SK-N-SH (cell line): ENCODE results near the gene TMEM145. TPM values are rescaled to one million over a fixed set of nuclear protein-coding genes. Genes with fewer than 3 reads are reported as not detected.
A peak's percentile ranks its signal among the peaks of the same experiment; 100 is the strongest.

Source experiments
- CTCF ChIA-PET: fragments of 300-600, 350-600 bp; formaldehyde crosslinking; extraction: SDS; loops from one replicate; lab custom pipeline; 2021; lab: Yijun Ruan, JAX
- POLR2A ChIA-PET: fragments of 350-600 bp; sonication (Branson Sonifier 250); formaldehyde crosslinking; extraction: SDS; loops from one replicate; lab custom pipeline; 2020; ENCODE audit warnings: antibody characterized with exemption, inconsistent platforms; lab: Yijun Ruan, JAX
- DNase-seq: peaks from one replicate; pipeline ENCODE4 v3.0.0; 2012
- H2AFZ ChIP-seq: fragments of 200-600 bp; sonication (generic); 2 replicates; pipeline ENCODE4 v1.8.1; 2016; ENCODE audit warnings: antibody characterized with exemption, mild to moderate bottlenecking, low read depth
- H3F3A ChIP-seq: fragments of 200-600 bp; sonication (generic); replicated peaks from 2 replicates; pipeline ENCODE3; 2016; ENCODE audit warnings: antibody characterized with exemption, mild to moderate bottlenecking; ENCODE audit not compliant: insufficient read depth
- H3K27ac ChIP-seq, 2 experiments: fragments of 200-500 bp in 1 of 2; fragments of 200-600 bp in 1 of 2; sonication (Bioruptor generic) in 1 of 2; sonication (generic), shearing (Covaris generic) in 1 of 2; 2 replicates each; pipeline versions ENCODE4 v1.5.1 to v1.6.1; 2014 to 2016; ENCODE audit warnings: low read depth in 2 of 2, inconsistent platforms in 1 of 2, low read length in 1 of 2, mild to moderate bottlenecking in 1 of 2, mixed read lengths in 1 of 2
- H3K27me3 ChIP-seq: fragments of 200-600 bp; sonication (generic), shearing (Covaris generic); 2 replicates; pipeline ENCODE4 v1.6.1; 2016; ENCODE audit warnings: mixed run types; ENCODE audit not compliant: insufficient read depth
- H3K36me3 ChIP-seq, 2 experiments: fragments of 200-500 bp in 1 of 2; fragments of 200-600 bp in 1 of 2; sonication (Bioruptor generic) in 1 of 2; sonication (generic) in 1 of 2; replicated peaks in 1 of 2; 2 replicates each; pipeline versions ENCODE3 to v1.5.1; 2014 to 2016; ENCODE audit warnings: low read length in 1 of 2, mild to moderate bottlenecking in 1 of 2; ENCODE audit not compliant: insufficient read depth in 2 of 2, control insufficient read depth in 1 of 2
- H3K4me1 ChIP-seq, 2 experiments: fragments of 200-500 bp in 1 of 2; fragments of 200-600 bp in 1 of 2; sonication (Bioruptor generic) in 1 of 2; sonication (generic), shearing (Covaris generic) in 1 of 2; 2 replicates each; pipeline versions ENCODE4 v1.5.1 to v1.6.1; 2014 to 2016; ENCODE audit warnings: low read depth in 1 of 2, low read length in 1 of 2, mixed run types in 1 of 2; ENCODE audit not compliant: insufficient read depth in 2 of 2, control insufficient read depth in 1 of 2
- H3K4me2 ChIP-seq: fragments of 200-600 bp; sonication (generic), shearing (Covaris generic); 2 replicates; pipeline ENCODE4 v1.6.1; 2017; ENCODE audit warnings: mixed run types
- H3K4me3 ChIP-seq, 2 experiments: fragments of 200-500 bp in 1 of 2; fragments of 200-600 bp in 1 of 2; sonication (Bioruptor generic) in 1 of 2; sonication (generic), shearing (Covaris generic) in 1 of 2; 2 replicates each; pipeline versions ENCODE4 v1.5.1 to v1.8.1; 2014 to 2016; ENCODE audit warnings: low read depth in 2 of 2, inconsistent platforms in 1 of 2, low read length in 1 of 2, mild to moderate bottlenecking in 1 of 2, mixed read lengths in 1 of 2, moderate library complexity in 1 of 2
- H3K79me2 ChIP-seq: fragments of 200-600 bp; sonication (generic); 2 replicates; pipeline ENCODE4 v1.8.1; 2017; ENCODE audit warnings: mild to moderate bottlenecking; ENCODE audit not compliant: insufficient read depth
- H3K9ac ChIP-seq: fragments of 200-600 bp; sonication (generic); 2 replicates; pipeline ENCODE4 v1.6.1; 2017; ENCODE audit warnings: mixed run types
- H3K9me2 ChIP-seq: fragments of 200-600 bp; sonication (generic); 2 replicates; pipeline ENCODE4 v1.6.1; 2017; ENCODE audit warnings: mixed run types
- H3K9me3 ChIP-seq: fragments of 200-600 bp; sonication (generic); 2 replicates; pipeline ENCODE4 v1.6.1; 2017; ENCODE audit warnings: mixed run types, mild to moderate bottlenecking, moderate library complexity
- H4K20me1 ChIP-seq: fragments of 200-600 bp; sonication (generic); 2 replicates; pipeline ENCODE4 v1.6.1; 2017; ENCODE audit warnings: mild to moderate bottlenecking, mixed run types; ENCODE audit not compliant: insufficient read depth
- CHD2 ChIP-seq: fragments of 150-350 bp; IDR thresholded peaks from 2 replicates; pipeline ENCODE4 v1.6.1; 2018; ENCODE audit warnings: low read length; ENCODE audit not compliant: partially characterized antibody
- CTCF ChIP-seq: fragments of 200-600 bp; sonication (generic); IDR thresholded peaks from 2 replicates; pipeline ENCODE4 v1.6.1; 2017; ENCODE audit warnings: antibody characterized with exemption, mild to moderate bottlenecking, moderate library complexity
- ELF1 ChIP-seq: IDR thresholded peaks from 2 replicates; pipeline ENCODE4 v1.4.0; 2012
- EZH2phosphoT487 ChIP-seq: fragments of 200-600 bp; sonication (generic); IDR thresholded peaks from 2 replicates; pipeline ENCODE4 v1.6.1; 2017; ENCODE audit warnings: low read depth, mixed run types, mild to moderate bottlenecking, antibody characterized with exemption, moderate library complexity, borderline replicate concordance
- FOSL2 ChIP-seq: IDR thresholded peaks from 2 replicates; pipeline ENCODE4 v1.4.0; 2012; ENCODE audit warnings: low read depth, mild to moderate bottlenecking, moderate library complexity, borderline replicate concordance
- FOXJ3 ChIP-seq: sonication (generic); formaldehyde crosslinking; IDR thresholded peaks from 2 replicates; pipeline ENCODE4 v1.5.1; 2020; ENCODE audit warnings: mild to moderate bottlenecking, missing genetic modification reagents
- FOXM1 ChIP-seq: IDR thresholded peaks from 2 replicates; pipeline ENCODE4 v1.4.0; 2012; ENCODE audit warnings: low read depth, mild to moderate bottlenecking
- GATA2 ChIP-seq: sonication (generic); formaldehyde crosslinking; IDR thresholded peaks from 2 replicates; pipeline ENCODE4 v1.5.0; 2020; ENCODE audit warnings: mild to moderate bottlenecking, missing genetic modification reagents
- IRF3 ChIP-seq: fragments of 150-350 bp; IDR thresholded peaks from 2 replicates; pipeline ENCODE4 v1.6.1; 2016; ENCODE audit warnings: mild to moderate bottlenecking, low read depth, low read length
- JUND ChIP-seq: IDR thresholded peaks from 2 replicates; pipeline ENCODE4 v1.4.0; 2012
- MXI1 ChIP-seq: IDR thresholded peaks from 2 replicates; pipeline ENCODE4 v1.6.1; 2012; ENCODE audit warnings: mild to moderate bottlenecking, low read depth, low read length, improper control_type of control experiment
- NFIC ChIP-seq: IDR thresholded peaks from 2 replicates; pipeline ENCODE4 v1.4.0; 2012; ENCODE audit warnings: borderline replicate concordance
- POLR2AphosphoS5 ChIP-seq: IDR thresholded peaks from 2 replicates; pipeline ENCODE4 v1.6.1; 2012; ENCODE audit warnings: low read depth, low read length
- RFX5 ChIP-seq: IDR thresholded peaks from 2 replicates; pipeline ENCODE4 v1.6.1; 2012; ENCODE audit warnings: mild to moderate bottlenecking, improper control_type of control experiment, low read length
- RXRA ChIP-seq: IDR thresholded peaks from 2 replicates; pipeline ENCODE4 v1.4.0; 2012; ENCODE audit warnings: low read depth, mild to moderate bottlenecking, borderline replicate concordance
- SIN3A ChIP-seq: IDR thresholded peaks from 2 replicates; pipeline ENCODE4 v1.6.1; 2012; ENCODE audit warnings: low read depth, mild to moderate bottlenecking, low read length, moderate library complexity, borderline replicate concordance
- TCF12 ChIP-seq: IDR thresholded peaks from 2 replicates; pipeline ENCODE4 v1.4.0; 2012
- YY1 ChIP-seq: IDR thresholded peaks from 2 replicates; pipeline ENCODE4 v1.4.0; 2012; ENCODE audit warnings: low read depth, mild to moderate bottlenecking
- WGBS: methylation state at CpG from one replicate; pipeline ENCODE4 v1.1.6; 2017; ENCODE audit warnings: low lambda C conversion rate; 5-methylcytosine and 5-hydroxymethylcytosine counted together
- polyA plus RNA-seq, 3 experiments: library from polyadenylated mRNA; depleted of rRNA; stranded (reverse); fragments of >200 nt; gene quantifications; 2 replicates each; pipeline ENCODE4 v1.2.3, GENCODE V29; 2012

TMEM145 gene
- polyA plus RNA-seq, 1 of the 3 experiments (the other 2 are of a cell fraction): 2.0 TPM

- POLR2A ChIA-PET: no interaction called here
- Histone ChIP-seq H3K9me2 (no peaks in the 10 kb centered on the region), H3K4me3 (no peak overlapping the region), H4K20me1 (no peaks in the 10 kb centered on the region), H3K4me2 (no peak overlapping the region), H3K4me1 (peaks cover 0 to 14% of the 10 kb centered on the region in 2 experiments; a peak in 1 of 4 replicates), H3K36me3 (no peaks in the 10 kb centered on the region), H3K9ac (no peak overlapping the region), H3K9me3 (no peaks in the 10 kb centered on the region), H3F3A (no peaks in the 10 kb centered on the region), H3K27me3 (no peaks in the 10 kb centered on the region), H3K79me2 (no peaks in the 10 kb centered on the region), H3K27ac (no peak overlapping the region), H2AFZ (no peak overlapping the region)
- no peak for DNase-seq
- CTCF ChIA-PET: interaction anchor here (1.1 to 1.5 kb wide), 4 partner anchors 11 to 32 kb away, joined by 3 to 5 read pairs (median 4); no protein-coding TSS in a partner anchor
- TF ChIP-seq CHD2 (no peak), JUND (no peak), GATA2 (CRISPR knock-in tag) (no peak), TCF12 (no peak), EZH2phosphoT487 (no peak), ELF1 (no peak), NFIC (no peak), FOXJ3 (CRISPR knock-in tag) (no peak), IRF3 (no peak), FOSL2 (no peak), CTCF (no peak), MXI1 (no peak), RFX5 (no peak)
- 91% methylated on average over 5 of the region's 5 CpGs for WGBS
Measured at GRCh38 chr19:42312370-42312769, 739 bp upstream of the TMEM145 start.

GRCh38 chr19:42313840-42314755, 989 bp downstream of the TMEM145 start:
- H2AFZ ChIP-seq: no peak overlapping the region
- CTCF ChIA-PET: interaction anchor here (1.1 to 1.4 kb wide), 3 partner anchors 11 to 75 kb away, joined by 3 to 8 read pairs (median 4); no protein-coding TSS in a partner anchor
- peaks cover 0 to 14% of the 10 kb centered on the region in 2 experiments; a peak in 1 of 4 replicates for H3K4me1 ChIP-seq
- H3K4me2 ChIP-seq: peak overlapping the region; percentile 100
- H3K9me2 ChIP-seq: no peaks in the 10 kb centered on the region
- H3K9me3 ChIP-seq: no peaks in the 10 kb centered on the region
- no peak overlapping the region for H3K27ac ChIP-seq
- peak; percentile 34 for DNase-seq
- 55% methylated on average over 24 of the region's 26 CpGs for WGBS
- H3K27me3 ChIP-seq: no peaks in the 10 kb centered on the region
- no peaks in the 10 kb centered on the region for H3K79me2 ChIP-seq
- H3K4me3 ChIP-seq: peak overlapping the region; percentile 55 to 68; a peak in 3 of 4 replicates
- H3K36me3 ChIP-seq: no peaks in the 10 kb centered on the region
- no peak overlapping the region for H3K9ac ChIP-seq
- H3F3A ChIP-seq: no peaks in the 10 kb centered on the region
- TF ChIP-seq ELF1 (no peak), POLR2AphosphoS5 (no peak), NFIC (no peak), FOXJ3 (CRISPR knock-in tag) (no peak), IRF3 (no peak), FOXM1 (no peak), SIN3A (no peak), EZH2phosphoT487 (no peak), RXRA (no peak), YY1 (no peak)
- POLR2A ChIA-PET: no interaction called here
- H4K20me1 ChIP-seq: no peaks in the 10 kb centered on the region
